Spleen (tissue), 7 donors: ENCODE measurements around the gene SERPINA6.

Experiments used
- POLR2A ChIP-seq, 3 donors: fragments of 450-650 bp; IDR thresholded peaks; one replicate each; pipeline ENCODE4 v1.5.1; 2017; ENCODE audit warnings: antibody characterized with exemption in 3 of 3, mild to moderate bottlenecking in 1 of 3
- POLR2AphosphoS5 ChIP-seq, 3 donors: sonication (generic); formaldehyde crosslinking; IDR thresholded peaks; one replicate each; pipeline ENCODE4 v1.5.1; 2017; ENCODE audit warnings: antibody characterized with exemption in 3 of 3
- TF ChIP-seq, protein P1 (sequence below), 11 experiments: fragments of 200-600 bp in 7 of 11; fragments of 450-650 bp in 4 of 11; sonication (generic) in 4 of 11; IDR thresholded peaks in 8 of 11; conservative IDR thresholded peaks in 3 of 11; 1 replicate in 7 of 11; 2 replicates in 4 of 11; pipeline versions ENCODE4 v1.4.0 to v1.8.0; 2016 to 2021; ENCODE audit warnings: antibody characterized with exemption in 11 of 11, inconsistent platforms in 4 of 11, mild to moderate bottlenecking in 1 of 11
- donor health status: DM: no; HTN: no; CAD: no; lungs with moderate emphysema.
- donor health status: DM: no; HTN: no; CAD: no.
- donor health status: DM: no; HTN: no; CAD: no.

DNA sequence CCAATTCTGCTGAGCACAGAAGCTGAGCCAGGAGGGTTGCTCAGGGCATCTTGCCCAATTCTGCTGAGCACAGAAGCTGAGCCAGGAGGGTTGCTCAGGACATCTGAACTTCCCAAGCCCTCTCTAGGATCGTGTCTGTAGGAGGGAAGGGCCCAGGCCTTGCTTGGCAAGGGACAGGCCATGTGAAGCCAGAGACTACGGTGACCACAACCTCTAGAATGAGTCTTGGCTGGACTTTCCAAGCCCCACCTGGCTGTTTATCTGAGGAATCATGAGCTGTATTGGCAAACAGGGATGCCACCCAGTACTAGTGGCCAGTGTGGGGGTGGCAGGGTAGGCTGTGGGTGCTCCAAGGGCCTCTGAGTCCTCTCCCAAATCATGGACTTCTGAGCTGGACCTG is 7.7 kb upstream of the SERPINA6 start:
- TF ChIP-seq POLR2A (IDR thresholded peaks at IDR 0.05) = no peak
- TF ChIP-seq, protein P1, sequence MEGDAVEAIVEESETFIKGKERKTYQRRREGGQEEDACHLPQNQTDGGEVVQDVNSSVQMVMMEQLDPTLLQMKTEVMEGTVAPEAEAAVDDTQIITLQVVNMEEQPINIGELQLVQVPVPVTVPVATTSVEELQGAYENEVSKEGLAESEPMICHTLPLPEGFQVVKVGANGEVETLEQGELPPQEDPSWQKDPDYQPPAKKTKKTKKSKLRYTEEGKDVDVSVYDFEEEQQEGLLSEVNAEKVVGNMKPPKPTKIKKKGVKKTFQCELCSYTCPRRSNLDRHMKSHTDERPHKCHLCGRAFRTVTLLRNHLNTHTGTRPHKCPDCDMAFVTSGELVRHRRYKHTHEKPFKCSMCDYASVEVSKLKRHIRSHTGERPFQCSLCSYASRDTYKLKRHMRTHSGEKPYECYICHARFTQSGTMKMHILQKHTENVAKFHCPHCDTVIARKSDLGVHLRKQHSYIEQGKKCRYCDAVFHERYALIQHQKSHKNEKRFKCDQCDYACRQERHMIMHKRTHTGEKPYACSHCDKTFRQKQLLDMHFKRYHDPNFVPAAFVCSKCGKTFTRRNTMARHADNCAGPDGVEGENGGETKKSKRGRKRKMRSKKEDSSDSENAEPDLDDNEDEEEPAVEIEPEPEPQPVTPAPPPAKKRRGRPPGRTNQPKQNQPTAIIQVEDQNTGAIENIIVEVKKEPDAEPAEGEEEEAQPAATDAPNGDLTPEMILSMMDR (IDR thresholded peaks at IDR 0.05 in 8 of 11, conservative IDR thresholded peaks at IDR 0.05 in 3 of 11) = no peak
- TF ChIP-seq POLR2AphosphoS5 (IDR thresholded peaks at IDR 0.05) = no peak
